ENCODE measurements around the gene LHFPL3.

DNA sequence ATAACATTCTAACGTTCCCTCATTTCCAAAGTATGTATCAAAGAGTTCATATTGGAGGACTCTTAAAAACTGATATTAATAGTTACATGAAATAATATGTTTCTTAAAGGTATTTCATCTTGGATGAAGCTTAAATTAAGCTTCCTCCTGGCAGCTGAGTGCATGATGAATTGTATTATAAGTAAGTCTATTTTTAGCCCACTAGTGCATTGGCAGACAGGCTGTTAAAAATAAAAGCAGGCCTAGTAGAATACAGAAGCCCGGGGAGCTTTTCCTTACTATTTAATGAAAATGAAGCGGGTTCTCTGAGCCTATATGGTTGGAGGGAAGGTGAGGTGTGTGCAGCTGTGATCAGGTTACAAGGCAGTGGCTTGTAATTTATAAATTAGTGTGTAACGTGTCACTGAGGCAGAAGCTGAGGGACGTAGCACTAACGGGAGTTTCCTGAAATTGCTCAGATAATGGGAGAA is 554.9 kb downstream of the LHFPL3 start:
- TF ChIP-seq EP300 (IDR thresholded peaks at IDR 0.05; ENCODE audit: borderline replicate concordance) (no peak), NFIC (IDR thresholded peaks at IDR 0.05) (no peak), YY1 (IDR thresholded peaks at IDR 0.05; ENCODE audit: low read depth) (no peak), ZBTB7A (IDR thresholded peaks at IDR 0.05; ENCODE audit: low read depth) (no peak), RAD21 (IDR thresholded peaks at IDR 0.05; ENCODE audit: low read depth) (no peak), TEAD4 (IDR thresholded peaks at IDR 0.05) (no peak), CEBPB (IDR thresholded peaks at IDR 0.05) (no peak), EGR1 (IDR thresholded peaks at IDR 0.05) (no peak), TCF12 (IDR thresholded peaks at IDR 0.05; ENCODE audit: low read depth) (no peak)
- TF ChIP-seq, protein P1, sequence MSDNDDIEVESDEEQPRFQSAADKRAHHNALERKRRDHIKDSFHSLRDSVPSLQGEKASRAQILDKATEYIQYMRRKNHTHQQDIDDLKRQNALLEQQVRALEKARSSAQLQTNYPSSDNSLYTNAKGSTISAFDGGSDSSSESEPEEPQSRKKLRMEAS (IDR thresholded peaks at IDR 0.05), result no peak

Data from Ishikawa (cell line).